MM.1S (cell line): ENCODE data around the gene ZNF425.
"Not testable (repeated sequence)": the region's sequence is repeated elsewhere in the genome, so short reads cannot be mapped to it uniquely, and the experiment has no call there.

Experiments used
- DNase-seq: peaks from one replicate; pipeline ENCODE4 v3.0.0-alpha.2; 2015
- H2AFZ ChIP-seq: fragments of 300-600 bp; sonication (generic); 2 replicates; pipeline ENCODE4 v1.6.0; 2016; ENCODE audit warnings: antibody characterized with exemption, low read length
- H3F3A ChIP-seq: fragments of 300-600 bp; sonication (generic); 2 replicates; pipeline ENCODE4 v1.6.1; 2016; ENCODE audit warnings: mild to moderate bottlenecking, antibody characterized with exemption, low read length, moderate library complexity, mixed read lengths; ENCODE audit not compliant: insufficient read depth
- H3K27ac ChIP-seq: fragments of 300-600 bp; sonication (generic); 2 replicates; pipeline ENCODE4 v1.5.1; 2016; ENCODE audit warnings: mild to moderate bottlenecking, low read length
- H3K27me3 ChIP-seq: fragments of 300-600 bp; sonication (generic); replicated peaks from 2 replicates; pipeline ENCODE4 v1.6.0; 2016; ENCODE audit warnings: low read length; ENCODE audit not compliant: insufficient read depth
- H3K36me3 ChIP-seq: fragments of 300-600 bp; sonication (generic); replicated peaks from 2 replicates; pipeline ENCODE4 v1.6.1; 2016; ENCODE audit warnings: mild to moderate bottlenecking, low read length, mixed read lengths; ENCODE audit not compliant: insufficient read depth
- H3K4me1 ChIP-seq: fragments of 300-600 bp; sonication (generic); 2 replicates; pipeline ENCODE4 v1.6.1; 2016; ENCODE audit warnings: low read length, mixed read lengths
- H3K4me2 ChIP-seq: fragments of 300-600 bp; sonication (generic); 2 replicates; pipeline ENCODE4 v1.6.0; 2016; ENCODE audit warnings: low read depth, low read length
- H3K4me3 ChIP-seq: fragments of 300-600 bp; sonication (generic); 2 replicates; pipeline ENCODE4 v1.5.1; 2016; ENCODE audit warnings: low read length, mixed read lengths
- H3K79me2 ChIP-seq: fragments of 300-600 bp; sonication (generic); 2 replicates; pipeline ENCODE4 v1.6.1; 2016; ENCODE audit warnings: mixed run types, low read length, mixed read lengths
- H3K9ac ChIP-seq: fragments of 300-600 bp; sonication (generic); 2 replicates; pipeline ENCODE4 v1.6.1; 2016; ENCODE audit warnings: low read length, mixed read lengths
- H3K9me2 ChIP-seq: fragments of 300-600 bp; sonication (generic); replicated peaks from 2 replicates; pipeline ENCODE4 v1.6.1; 2016; ENCODE audit warnings: mild to moderate bottlenecking, low read length, mixed read lengths; ENCODE audit not compliant: insufficient read depth
- H3K9me3 ChIP-seq: fragments of 300-600 bp; sonication (generic); replicated peaks from 2 replicates; pipeline ENCODE4 v1.6.1; 2016; ENCODE audit warnings: mild to moderate bottlenecking, low read length, mixed read lengths; ENCODE audit not compliant: insufficient read depth
- H4K20me1 ChIP-seq: fragments of 300-600 bp; sonication (generic); 2 replicates; pipeline ENCODE4 v1.6.1; 2016; ENCODE audit warnings: mild to moderate bottlenecking, low read length, moderate library complexity, mixed read lengths; ENCODE audit not compliant: insufficient read depth
- EZH2 ChIP-seq: fragments of 300-600 bp; sonication (generic); optimal IDR thresholded peaks from 2 replicates; pipeline ENCODE3; 2017; ENCODE audit warnings: low read depth, mild to moderate bottlenecking, antibody characterized with exemption, low read length, mixed read lengths
- EZH2phosphoT487 ChIP-seq: fragments of 300-600 bp; sonication (generic); IDR thresholded peaks from 2 replicates; pipeline ENCODE4 v1.6.1; 2018; ENCODE audit warnings: antibody characterized with exemption, low read length
- TF ChIP-seq, protein P1 (sequence below): fragments of 300-600 bp; sonication (generic); IDR thresholded peaks from 2 replicates; pipeline ENCODE4 v1.5.1; 2016; ENCODE audit warnings: antibody characterized with exemption, low read length, mixed read lengths

ZNF425 gene

GRCh38 chr7:149147752-149148653 lies 21.9 kb upstream of the ZNF425 start:
- Histone ChIP-seq H2AFZ (peak overlapping the region; percentile 94), H3K9ac (peak overlapping the region; percentile 91), H4K20me1 (no peaks in the 10 kb centered on the region), H3K4me3 (peak overlapping the region; percentile 98), H3K9me3 (no peaks in the 10 kb centered on the region), H3K27ac (peak overlapping the region; percentile 65; the same call in 1 of the 2 replicates), H3F3A (peaks cover 27% of the 10 kb centered on the region), H3K9me2 (no peaks in the 10 kb centered on the region), H3K4me1 (no peaks in the 10 kb centered on the region), H3K4me2 (peak overlapping the region; percentile 68), H3K27me3 (no peaks in the 10 kb centered on the region), H3K36me3 (no peaks in the 10 kb centered on the region), H3K79me2 (peaks cover 62% of the 10 kb centered on the region)
- peak; percentile 44 for DNase-seq
- TF ChIP-seq EZH2phosphoT487, result no peak
- TF ChIP-seq, protein P1, sequence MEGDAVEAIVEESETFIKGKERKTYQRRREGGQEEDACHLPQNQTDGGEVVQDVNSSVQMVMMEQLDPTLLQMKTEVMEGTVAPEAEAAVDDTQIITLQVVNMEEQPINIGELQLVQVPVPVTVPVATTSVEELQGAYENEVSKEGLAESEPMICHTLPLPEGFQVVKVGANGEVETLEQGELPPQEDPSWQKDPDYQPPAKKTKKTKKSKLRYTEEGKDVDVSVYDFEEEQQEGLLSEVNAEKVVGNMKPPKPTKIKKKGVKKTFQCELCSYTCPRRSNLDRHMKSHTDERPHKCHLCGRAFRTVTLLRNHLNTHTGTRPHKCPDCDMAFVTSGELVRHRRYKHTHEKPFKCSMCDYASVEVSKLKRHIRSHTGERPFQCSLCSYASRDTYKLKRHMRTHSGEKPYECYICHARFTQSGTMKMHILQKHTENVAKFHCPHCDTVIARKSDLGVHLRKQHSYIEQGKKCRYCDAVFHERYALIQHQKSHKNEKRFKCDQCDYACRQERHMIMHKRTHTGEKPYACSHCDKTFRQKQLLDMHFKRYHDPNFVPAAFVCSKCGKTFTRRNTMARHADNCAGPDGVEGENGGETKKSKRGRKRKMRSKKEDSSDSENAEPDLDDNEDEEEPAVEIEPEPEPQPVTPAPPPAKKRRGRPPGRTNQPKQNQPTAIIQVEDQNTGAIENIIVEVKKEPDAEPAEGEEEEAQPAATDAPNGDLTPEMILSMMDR, result no peak
- no peak for TF ChIP-seq EZH2

GRCh38 chr7:149147072-149147751 lies 21.1 kb upstream of the ZNF425 start, which contains the start of gene ZNF398:
TSS of gene ZNF398 (plus strand) at chr7:149147453. CDS start at chr7:149147743, 290 bp downstream.
- H2AFZ ChIP-seq, result peak within 1 kb of the TSS; percentile 98
- H3K79me2 ChIP-seq, result peaks cover 54% of the 10 kb centered on the region
- H3K9ac ChIP-seq, result peak within 1 kb of the TSS; percentile 96

DNA sequence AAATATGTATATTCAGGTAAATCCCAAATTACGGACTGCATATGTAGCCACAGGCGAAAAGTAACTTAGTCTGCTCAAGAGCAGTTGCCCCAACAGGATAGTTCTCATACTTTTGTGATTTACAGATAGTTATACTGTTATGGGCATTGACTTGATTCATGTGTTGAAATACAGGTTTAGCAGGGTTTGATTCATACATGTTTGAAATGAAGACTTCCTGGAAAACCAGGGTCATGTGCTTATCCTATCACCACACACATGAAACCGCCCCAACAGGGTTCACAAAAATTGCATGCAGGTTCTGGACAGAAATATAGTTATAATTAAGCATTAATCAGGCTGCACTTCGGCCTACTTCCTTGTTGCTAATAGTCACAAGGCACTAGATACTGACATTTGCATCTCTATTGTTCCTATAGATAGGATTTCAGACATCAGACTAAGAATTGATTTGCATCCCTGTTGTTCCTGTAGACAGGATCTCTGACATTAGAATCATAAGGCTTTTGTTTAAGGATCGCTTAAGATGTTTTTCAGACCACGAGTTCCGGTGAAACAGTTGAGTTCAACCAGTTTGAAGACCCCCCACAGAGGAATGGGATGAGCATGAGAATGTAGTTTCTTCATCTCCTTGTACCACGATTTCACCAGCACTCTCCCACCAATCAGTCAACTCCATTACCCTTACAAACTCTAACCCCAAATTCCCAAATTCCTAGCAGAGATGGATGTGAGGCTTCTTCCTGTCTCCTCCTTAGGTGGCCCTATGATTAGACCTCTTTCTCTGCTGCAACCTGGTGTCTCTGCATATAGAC lies 19.1 kb upstream of the ZNF425 start:
- H3K4me1 ChIP-seq, result no peaks in the 10 kb centered on the region
- DNase-seq, result no peak
- H4K20me1 ChIP-seq, result no peaks in the 10 kb centered on the region
- TF ChIP-seq EZH2, result no peak
- no peak for TF ChIP-seq EZH2phosphoT487
- TF ChIP-seq, protein P1, result no peak
- peaks cover 37% of the 10 kb centered on the region for H3K79me2 ChIP-seq
- H3K36me3 ChIP-seq, result no peaks in the 10 kb centered on the region
- H2AFZ ChIP-seq, result no peak overlapping the region
- no peaks in the 10 kb centered on the region for H3K9me3 ChIP-seq
- H3K4me2 ChIP-seq, result peak overlapping the region; percentile 75; the same call in 1 of the 2 replicates
- H3F3A ChIP-seq, result peaks cover 27% of the 10 kb centered on the region
- H3K4me3 ChIP-seq, result 0 out of 2 replicates have a peak overlapping the region, but pooled peaks have one; percentile 8
- H3K27me3 ChIP-seq, result no peaks in the 10 kb centered on the region
- H3K9ac ChIP-seq, result no peak overlapping the region
- no peaks in the 10 kb centered on the region for H3K9me2 ChIP-seq
- H3K27ac ChIP-seq, result peak overlapping the region; percentile 3; the same call in 1 of the 2 replicates

More at GRCh38 chr7:149147072-149147751, 21.1 kb upstream of the ZNF425 start, which contains the start of gene ZNF398:
- no peaks in the 10 kb centered on the region for H3K4me1 ChIP-seq
- peak within 1 kb of the TSS; percentile 75 for H3K4me2 ChIP-seq
- H3K9me3 ChIP-seq, result no peaks in the 10 kb centered on the region
- no peaks in the 10 kb centered on the region for H3K9me2 ChIP-seq
- peak; percentile 92 for DNase-seq
- peak within 1 kb of the TSS; percentile 92 for H3K27ac ChIP-seq
- H4K20me1 ChIP-seq, result no peaks in the 10 kb centered on the region
- H3K36me3 ChIP-seq, result no peaks in the 10 kb centered on the region
- no peaks in the 10 kb centered on the region for H3K27me3 ChIP-seq
- TF ChIP-seq EZH2phosphoT487, result no peak
- TF ChIP-seq, protein P1, result peak; percentile 50
- H3F3A ChIP-seq, result peaks cover 27% of the 10 kb centered on the region
- H3K4me3 ChIP-seq, result peak within 1 kb of the TSS; percentile 98

GRCh38 chr7:149144436-149144922 lies 18.4 kb upstream of the ZNF425 start:
- H2AFZ ChIP-seq, DNase-seq, H3K4me1 ChIP-seq, H3K4me3 ChIP-seq, H3K4me2 ChIP-seq, H3K9me2 ChIP-seq, H3K27me3 ChIP-seq, H3K9me3 ChIP-seq, H3K36me3 ChIP-seq, H4K20me1 ChIP-seq, H3K9ac ChIP-seq, H3K27ac ChIP-seq: not testable (repeated sequence)
- H3K79me2 ChIP-seq, result peaks cover 29% of the 10 kb centered on the region
- H3F3A ChIP-seq, result peaks cover 27% of the 10 kb centered on the region
